ENCODE data around the gene SH3BGRL.

Gene SH3BGRL

DNA sequence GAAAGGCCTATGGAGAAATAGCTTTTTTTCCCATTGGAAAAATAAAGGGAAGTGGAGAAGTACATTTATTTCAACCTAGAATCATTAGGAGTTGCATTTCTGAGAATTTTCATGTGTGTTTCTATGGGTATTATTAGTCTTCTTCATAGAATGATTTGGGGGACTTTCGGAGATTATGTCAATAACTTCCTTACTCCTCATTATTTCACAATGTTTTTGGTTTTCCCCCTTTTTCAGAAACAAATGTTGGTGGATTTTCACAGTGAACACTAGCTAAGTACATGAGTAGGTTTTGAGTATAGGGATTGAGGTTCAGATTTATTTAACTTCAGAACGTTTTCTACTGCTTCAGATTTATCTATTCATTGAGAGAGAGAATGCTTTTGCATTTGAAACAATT lies 54.0 kb downstream of the SH3BGRL start:
- H3K4me3 ChIP-seq (replicated peaks in 1 of 2; ENCODE audit: low read depth in 2 of 2, low read length in 2 of 2) = no peak overlapping the region
- DNase-seq (ENCODE audit: low read depth in 2 of 2) = no peak

GRCh38 chrX:81257817-81258216 lies 55.9 kb downstream of the SH3BGRL start:
- TF ChIP-seq, protein P1, sequence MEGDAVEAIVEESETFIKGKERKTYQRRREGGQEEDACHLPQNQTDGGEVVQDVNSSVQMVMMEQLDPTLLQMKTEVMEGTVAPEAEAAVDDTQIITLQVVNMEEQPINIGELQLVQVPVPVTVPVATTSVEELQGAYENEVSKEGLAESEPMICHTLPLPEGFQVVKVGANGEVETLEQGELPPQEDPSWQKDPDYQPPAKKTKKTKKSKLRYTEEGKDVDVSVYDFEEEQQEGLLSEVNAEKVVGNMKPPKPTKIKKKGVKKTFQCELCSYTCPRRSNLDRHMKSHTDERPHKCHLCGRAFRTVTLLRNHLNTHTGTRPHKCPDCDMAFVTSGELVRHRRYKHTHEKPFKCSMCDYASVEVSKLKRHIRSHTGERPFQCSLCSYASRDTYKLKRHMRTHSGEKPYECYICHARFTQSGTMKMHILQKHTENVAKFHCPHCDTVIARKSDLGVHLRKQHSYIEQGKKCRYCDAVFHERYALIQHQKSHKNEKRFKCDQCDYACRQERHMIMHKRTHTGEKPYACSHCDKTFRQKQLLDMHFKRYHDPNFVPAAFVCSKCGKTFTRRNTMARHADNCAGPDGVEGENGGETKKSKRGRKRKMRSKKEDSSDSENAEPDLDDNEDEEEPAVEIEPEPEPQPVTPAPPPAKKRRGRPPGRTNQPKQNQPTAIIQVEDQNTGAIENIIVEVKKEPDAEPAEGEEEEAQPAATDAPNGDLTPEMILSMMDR (IDR thresholded peaks at IDR 0.05; ENCODE audit: low read depth, low read length) = no peak

More for the DNA sequence above, 54.0 kb downstream of the SH3BGRL start:
- TF ChIP-seq, protein P1 (IDR thresholded peaks at IDR 0.05; ENCODE audit: low read depth, low read length) = no peak

DNA sequence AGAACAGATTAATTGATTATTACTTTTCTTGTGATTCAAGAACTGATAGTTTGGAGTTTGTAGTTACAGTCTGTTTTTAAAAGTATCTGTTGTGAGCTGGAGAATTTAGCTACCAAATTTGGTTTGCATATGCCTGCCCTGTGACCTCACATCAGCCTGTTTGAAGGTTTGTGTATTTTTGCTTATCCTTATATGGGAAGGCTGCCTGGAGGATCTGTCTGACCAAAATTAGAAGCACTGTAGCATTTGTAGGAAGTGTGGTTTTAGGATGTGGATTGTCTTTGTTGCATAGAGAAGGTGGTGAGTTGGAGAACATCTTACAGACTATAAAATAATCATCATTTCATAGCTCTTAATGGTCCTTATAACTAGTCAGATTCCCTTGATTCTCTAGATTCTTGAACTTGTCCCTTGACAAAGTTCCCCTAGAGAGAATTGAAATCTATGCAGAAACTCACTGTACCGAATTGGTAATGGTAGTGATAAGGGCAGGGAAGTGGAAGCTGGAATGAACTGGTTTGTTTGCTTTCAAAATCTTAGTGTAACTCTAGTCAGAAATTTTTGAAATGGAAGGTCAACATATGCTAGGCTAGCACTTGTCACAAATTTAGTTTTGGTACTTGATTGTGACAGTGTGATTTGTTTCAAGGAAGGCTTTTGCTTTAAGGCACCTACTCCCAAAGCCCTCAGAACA lies 57.3 kb downstream of the SH3BGRL start:
- DNase-seq (ENCODE audit: low read depth in 2 of 2) = peak; percentile 49 to 64
- no peak overlapping the region for H3K4me3 ChIP-seq (replicated peaks in 1 of 2; ENCODE audit: low read depth in 2 of 2, low read length in 2 of 2)

More at GRCh38 chrX:81257817-81258216, 55.9 kb downstream of the SH3BGRL start:
- DNase-seq (ENCODE audit: low read depth in 2 of 2) = no peak
- no peak overlapping the region for H3K4me3 ChIP-seq (replicated peaks in 1 of 2; ENCODE audit: low read depth in 2 of 2, low read length in 2 of 2)

DNA sequence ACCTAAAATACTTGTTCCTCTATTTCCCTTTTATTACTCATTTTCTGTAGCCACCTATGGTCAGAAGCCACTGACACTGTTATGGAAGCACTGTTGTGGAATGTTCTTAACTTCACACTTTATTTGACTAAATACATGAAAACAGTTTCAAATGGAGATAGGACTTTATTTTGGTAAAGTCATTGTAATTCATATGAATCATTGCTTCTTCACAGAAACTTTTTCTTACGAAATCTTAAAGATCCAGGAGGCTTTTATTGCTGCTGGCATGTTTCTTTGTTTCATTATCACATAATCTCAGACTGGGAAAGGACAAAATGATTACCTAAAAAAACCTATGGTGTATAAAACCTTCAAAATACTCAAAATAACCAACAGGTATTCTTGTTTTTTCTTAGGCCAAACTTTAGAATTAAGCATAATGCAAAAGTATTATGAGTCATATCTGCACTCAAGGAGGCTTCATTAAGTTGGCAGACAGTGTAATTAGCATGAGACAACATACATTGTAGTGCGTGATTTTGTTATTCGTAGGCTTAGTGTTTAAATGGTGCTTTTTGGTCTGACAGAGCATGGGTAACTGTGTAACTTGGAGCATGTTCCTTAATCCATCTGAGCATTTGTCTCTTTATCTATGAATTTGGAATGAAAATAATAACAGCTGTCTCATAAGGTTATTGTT lies 58.0 kb downstream of the SH3BGRL start:
- TF ChIP-seq, protein P1 (IDR thresholded peaks at IDR 0.05; ENCODE audit: low read depth, low read length) = no peak
- peak; percentile 19 to 62 for DNase-seq (ENCODE audit: low read depth in 2 of 2)
- no peak overlapping the region for H3K4me3 ChIP-seq (replicated peaks in 1 of 2; ENCODE audit: low read depth in 2 of 2, low read length in 2 of 2)

More for the DNA sequence above, 57.3 kb downstream of the SH3BGRL start:
- TF ChIP-seq, protein P1 (IDR thresholded peaks at IDR 0.05; ENCODE audit: low read depth, low read length) = no peak

DNA sequence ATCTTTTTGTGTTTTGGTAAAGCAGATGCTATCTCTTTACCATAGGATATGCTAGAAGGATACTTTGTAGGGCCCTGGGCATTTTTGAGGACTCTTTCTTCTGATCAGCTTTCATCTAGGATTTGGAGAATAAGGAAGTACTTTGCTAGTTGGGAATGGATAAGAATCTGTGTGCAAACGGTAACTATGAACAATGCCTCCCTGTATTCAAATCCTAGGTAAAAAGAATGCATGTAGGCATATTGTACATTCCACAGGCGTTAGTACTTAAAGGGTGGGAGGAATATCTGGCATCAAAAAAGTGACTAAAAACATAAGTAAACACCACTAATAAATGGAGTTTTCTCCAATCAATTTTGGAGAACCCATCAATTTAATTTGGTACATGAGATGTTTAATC lies 59.7 kb downstream of the SH3BGRL start:
- TF ChIP-seq, protein P1 (IDR thresholded peaks at IDR 0.05; ENCODE audit: low read depth, low read length) = no peak
- peak; percentile 59 to 81 for DNase-seq (ENCODE audit: low read depth in 2 of 2)
- H3K4me3 ChIP-seq (replicated peaks in 1 of 2; ENCODE audit: low read depth in 2 of 2, low read length in 2 of 2) = no peak overlapping the region

DNA sequence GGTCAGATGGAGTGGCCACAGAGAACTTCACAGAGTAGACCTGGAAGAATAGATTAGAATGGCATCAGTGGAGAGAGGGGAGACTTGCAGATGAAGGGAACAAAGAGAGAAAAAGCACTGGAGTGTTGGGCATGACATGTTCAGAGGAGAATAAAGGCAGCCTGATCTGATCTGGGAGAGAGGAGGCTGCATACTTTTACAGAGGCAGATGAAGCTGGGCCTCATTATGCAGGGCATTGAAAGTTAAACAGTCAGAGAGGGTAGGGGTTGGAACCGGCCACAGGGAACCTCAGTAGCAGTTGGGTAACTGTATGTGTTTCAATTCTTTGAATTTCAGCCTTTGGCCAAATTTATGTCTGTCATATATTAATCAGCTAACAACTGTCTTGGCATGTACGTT lies 61.2 kb downstream of the SH3BGRL start:
- TF ChIP-seq, protein P1 (IDR thresholded peaks at IDR 0.05; ENCODE audit: low read depth, low read length) = no peak
- H3K4me3 ChIP-seq (replicated peaks in 1 of 2; ENCODE audit: low read depth in 2 of 2, low read length in 2 of 2) = no peak overlapping the region
- no peak for DNase-seq (ENCODE audit: low read depth in 2 of 2)
